Caco-2 (cell line): ENCODE measurements around the gene ARAP1. TPM values are rescaled to one million over a fixed set of nuclear protein-coding genes. Genes with fewer than 3 reads are reported as not detected.

Experiments
- BruUV-seq: library from RNA; stranded (reverse); fragments of 400-500 nt; replicated peaks from 2 replicates; lab custom pipeline; 2021; lab: Mats Ljungman, UMichigan
- CTCF ChIA-PET: fragments of 300-600 bp; sonication (Branson Sonifier 250); formaldehyde crosslinking; loops from one replicate; lab custom pipeline; 2022; ENCODE audit warnings: antibody characterized with exemption; lab: Charles Lee
- POLR2A ChIA-PET: fragments of 300-600 bp; sonication (Branson Sonifier 250); formaldehyde crosslinking; loops from one replicate; lab custom pipeline; 2022; ENCODE audit warnings: antibody characterized with exemption; lab: Charles Lee
- DNase-seq, 2 experiments: peaks; one replicate each; pipeline versions ENCODE4 v3.0.0 to v3.0.0-alpha.2; 2020 to 2022
- H3K27me3 ChIP-seq: replicated peaks from 2 replicates; pipeline ENCODE4 v1.6.0; 2011; ENCODE audit warnings: low read length; ENCODE audit not compliant: control insufficient read depth, insufficient read depth
- H3K36me3 ChIP-seq: 2 replicates; pipeline ENCODE4 v1.5.1; 2011; ENCODE audit warnings: low read length; ENCODE audit not compliant: control insufficient read depth, insufficient read depth
- H3K4me1 ChIP-seq: fragments of 250-450 bp; sonication (Bioruptor Pico); 2 replicates; pipeline ENCODE4 v1.5.1; 2020; ENCODE audit warnings: mild to moderate bottlenecking
- H3K4me3 ChIP-seq: 2 replicates; pipeline ENCODE4 v1.5.1; 2011; ENCODE audit warnings: low read depth, mild to moderate bottlenecking, control low read depth, low read length
- H3K9me3 ChIP-seq: fragments of 250-450 bp; sonication (Bioruptor Pico); 2 replicates; pipeline ENCODE4 v1.5.1; 2020; ENCODE audit warnings: mild to moderate bottlenecking, moderate library complexity
- H3K27ac Mint-ChIP-seq: one replicate; pipeline ENCODE4 v1.8.0; 2022; ENCODE audit warnings: mixed read lengths; ENCODE audit not compliant: unreplicated experiment
- H3K27me3 Mint-ChIP-seq: one replicate; pipeline ENCODE4 v1.8.0; 2022; ENCODE audit warnings: mixed read lengths; ENCODE audit not compliant: insufficient read depth, unreplicated experiment
- H3K36me3 Mint-ChIP-seq: one replicate; pipeline ENCODE4 v1.8.0; 2022; ENCODE audit warnings: mild to moderate bottlenecking, mixed read lengths; ENCODE audit not compliant: insufficient read depth, unreplicated experiment
- H3K4me1 Mint-ChIP-seq: one replicate; pipeline ENCODE4 v1.8.0; 2022; ENCODE audit warnings: low read depth, mixed read lengths; ENCODE audit not compliant: unreplicated experiment
- H3K4me3 Mint-ChIP-seq: one replicate; pipeline ENCODE4 v1.8.0; 2022; ENCODE audit warnings: mild to moderate bottlenecking, moderate library complexity, mixed read lengths; ENCODE audit not compliant: unreplicated experiment
- H3K9me3 Mint-ChIP-seq: one replicate; pipeline ENCODE4 v1.8.0; 2022; ENCODE audit warnings: mixed read lengths; ENCODE audit not compliant: unreplicated experiment
- intact Hi-C: fragments of 100-400 bp; cut with micrococcal nuclease; formaldehyde crosslinking; loops from one replicate; pipeline ENCODE4 v1.10.0; 2022; ENCODE audit not compliant: unreplicated experiment
- total RNA-seq: library from RNA; stranded (reverse); gene quantifications from 2 replicates; pipeline ENCODE4 v1.2.3, GENCODE V29; 2022
- TF ChIP-seq, protein P1 (sequence below), 2 experiments: fragments of 200-600 bp in 1 of 2; IDR thresholded peaks; 1 replicate in 1 of 2; 2 replicates in 1 of 2; pipeline versions ENCODE4 v1.5.1 to v1.8.0; 2011 to 2022; ENCODE audit warnings: antibody characterized with exemption in 1 of 2, control low read depth in 1 of 2, inconsistent platforms in 1 of 2, low read depth in 1 of 2, low read length in 1 of 2, mild to moderate bottlenecking in 1 of 2, moderate library complexity in 1 of 2; ENCODE audit not compliant: insufficient read depth in 1 of 2, severe bottlenecking in 1 of 2, unreplicated experiment in 1 of 2

Gene ARAP1
- total RNA-seq, 1 experiment from 2014 or later, result 87.1 TPM

DNA sequence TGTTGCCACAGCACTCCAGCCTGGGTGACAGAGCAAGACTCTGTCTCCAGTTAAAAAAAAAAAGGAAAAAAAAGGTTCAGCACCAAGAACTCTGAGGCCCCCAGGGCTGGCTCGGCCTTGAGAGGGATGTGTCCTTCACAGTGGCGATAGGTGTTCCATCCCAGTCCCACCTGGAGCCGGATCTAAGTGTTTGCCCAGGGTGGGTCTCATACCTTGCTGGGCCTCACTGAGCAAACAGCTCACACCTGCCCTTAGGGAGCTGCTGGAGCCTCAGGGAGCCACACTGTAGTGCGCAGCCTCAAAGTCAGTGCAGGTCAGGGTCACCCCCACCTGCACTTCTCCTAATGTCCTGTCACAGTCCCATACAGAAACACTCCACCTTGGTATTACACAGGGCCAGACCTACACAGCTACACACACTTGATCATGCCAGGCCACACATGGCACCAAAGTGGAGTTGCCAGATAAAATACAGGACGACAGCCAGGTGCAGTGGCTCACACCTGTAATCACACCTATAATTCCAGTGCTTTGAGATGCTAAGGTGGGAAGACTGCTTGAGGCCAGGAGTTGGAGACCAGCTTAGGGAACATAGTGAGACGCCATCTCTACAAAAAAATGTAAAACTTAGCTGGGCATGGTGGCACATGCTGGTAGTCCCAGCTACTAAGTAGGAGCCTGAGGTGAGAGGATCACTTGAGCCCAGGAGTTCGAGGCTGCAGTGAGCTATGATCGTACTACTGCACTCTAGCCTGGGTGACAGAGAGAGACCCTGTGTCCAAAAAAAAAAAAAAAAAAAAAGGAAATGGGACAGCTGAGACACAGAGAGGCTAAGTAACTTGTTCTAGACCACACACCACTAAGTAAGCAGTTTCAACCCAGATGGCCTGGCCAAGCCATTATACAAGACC lies 34.4 kb upstream of the ARAP1 start:
- intact Hi-C loops, result loop anchor here (1.0 kb wide), 3 partner anchors 8 to 33 kb away; partner anchors contain the start of gene STARD10
- Mint-ChIP-seq H3K4me3 (peak overlapping the region; percentile 50), H3K36me3 (peaks cover 29% of the 10 kb centered on the region), H3K27me3 (no peaks in the 10 kb centered on the region), H3K4me1 (peaks cover 75% of the 10 kb centered on the region), H3K9me3 (no peaks in the 10 kb centered on the region), H3K27ac (peak overlapping the region; percentile 99)
- DNase-seq, result peak; percentile 100
- ChIA-PET POLR2A (interaction anchor here (0.5 to 2.8 kb wide), 18 partner anchors 8 to 761 kb away, joined by 3 to 33 read pairs (median 4); partner anchors contain the start of genes ANAPC15, ARAP1 and STARD10), CTCF (interaction anchor here (0.6 to 2.6 kb wide), 19 partner anchors 8 to 549 kb away, joined by 3 to 32 read pairs (median 5); partner anchors contain the start of genes ARAP1 and FCHSD2)
- Histone ChIP-seq H3K9me3 (no peaks in the 10 kb centered on the region), H3K4me1 (peaks cover 81% of the 10 kb centered on the region), H3K36me3 (0 out of 2 replicates have a peak, but pooled peaks cover 2% of the 10 kb centered on the region), H3K27me3 (no peaks in the 10 kb centered on the region), H3K4me3 (no peak overlapping the region)
- TSS peak; percentile 55 for BruUV-seq
- TF ChIP-seq, protein P1, sequence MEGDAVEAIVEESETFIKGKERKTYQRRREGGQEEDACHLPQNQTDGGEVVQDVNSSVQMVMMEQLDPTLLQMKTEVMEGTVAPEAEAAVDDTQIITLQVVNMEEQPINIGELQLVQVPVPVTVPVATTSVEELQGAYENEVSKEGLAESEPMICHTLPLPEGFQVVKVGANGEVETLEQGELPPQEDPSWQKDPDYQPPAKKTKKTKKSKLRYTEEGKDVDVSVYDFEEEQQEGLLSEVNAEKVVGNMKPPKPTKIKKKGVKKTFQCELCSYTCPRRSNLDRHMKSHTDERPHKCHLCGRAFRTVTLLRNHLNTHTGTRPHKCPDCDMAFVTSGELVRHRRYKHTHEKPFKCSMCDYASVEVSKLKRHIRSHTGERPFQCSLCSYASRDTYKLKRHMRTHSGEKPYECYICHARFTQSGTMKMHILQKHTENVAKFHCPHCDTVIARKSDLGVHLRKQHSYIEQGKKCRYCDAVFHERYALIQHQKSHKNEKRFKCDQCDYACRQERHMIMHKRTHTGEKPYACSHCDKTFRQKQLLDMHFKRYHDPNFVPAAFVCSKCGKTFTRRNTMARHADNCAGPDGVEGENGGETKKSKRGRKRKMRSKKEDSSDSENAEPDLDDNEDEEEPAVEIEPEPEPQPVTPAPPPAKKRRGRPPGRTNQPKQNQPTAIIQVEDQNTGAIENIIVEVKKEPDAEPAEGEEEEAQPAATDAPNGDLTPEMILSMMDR (IDR thresholded peaks at IDR 0.05; ENCODE audit: insufficient read depth in 1 of 2, low read depth in 1 of 2, low read length in 1 of 2, severe bottlenecking in 1 of 2, unreplicated experiment in 1 of 2), result peak; percentile 5 to 20

DNA sequence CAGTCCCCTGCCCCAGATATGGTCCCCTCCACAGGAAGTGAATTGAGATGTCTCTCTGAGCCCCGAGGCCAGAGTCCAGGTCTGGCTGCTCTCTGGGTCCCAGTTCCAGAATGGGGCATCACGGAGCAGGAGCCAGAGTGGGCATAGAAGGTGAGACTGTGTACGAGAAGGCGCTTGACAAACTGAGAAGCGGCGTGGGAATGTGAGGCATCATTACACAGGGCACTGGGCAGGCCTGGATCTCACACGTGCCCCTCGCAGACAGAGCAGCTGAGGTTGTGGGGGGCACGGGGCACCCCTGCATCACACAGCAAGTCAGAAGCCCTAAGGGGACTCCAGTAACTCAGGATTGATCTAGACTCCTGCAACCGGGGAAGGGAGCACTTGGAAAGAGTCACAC lies 32.5 kb upstream of the ARAP1 start:
- Histone ChIP-seq H3K27me3 (no peaks in the 10 kb centered on the region), H3K4me3 (no peak overlapping the region), H3K36me3 (peaks cover 11% of the 10 kb centered on the region), H3K9me3 (no peaks in the 10 kb centered on the region), H3K4me1 (peaks cover 85% of the 10 kb centered on the region)
- H3K27ac Mint-ChIP-seq, result peak overlapping the region; percentile 99
- DNase-seq, result no peak
- ChIA-PET CTCF (no interaction called here), POLR2A (no interaction called here)
- peak overlapping the region; percentile 48 for H3K4me3 Mint-ChIP-seq
- intact Hi-C loops, result no loop called here
- H3K4me1 Mint-ChIP-seq, result peaks cover 73% of the 10 kb centered on the region
- BruUV-seq, result no TSS peak
- TF ChIP-seq, protein P1 (IDR thresholded peaks at IDR 0.05; ENCODE audit: insufficient read depth in 1 of 2, low read depth in 1 of 2, low read length in 1 of 2, severe bottlenecking in 1 of 2, unreplicated experiment in 1 of 2), result no peak
- H3K36me3 Mint-ChIP-seq, result peaks cover 38% of the 10 kb centered on the region
- H3K27me3 Mint-ChIP-seq, result no peaks in the 10 kb centered on the region
- no peaks in the 10 kb centered on the region for H3K9me3 Mint-ChIP-seq

GRCh38 chr11:72783144-72783905 lies 31.1 kb upstream of the ARAP1 start:
- H3K27me3 Mint-ChIP-seq, result no peaks in the 10 kb centered on the region
- Histone ChIP-seq H3K27me3 (no peaks in the 10 kb centered on the region), H3K36me3 (peaks cover 15% of the 10 kb centered on the region), H3K4me1 (peaks cover 85% of the 10 kb centered on the region), H3K9me3 (no peaks in the 10 kb centered on the region), H3K4me3 (no peak overlapping the region)
- peak overlapping the region; percentile 99 for H3K27ac Mint-ChIP-seq
- POLR2A ChIA-PET, result interaction anchor here (0.5 to 1.3 kb wide), 2 partner anchors 8 to 15 kb away, joined by 5 to 7 read pairs; no protein-coding TSS in a partner anchor
- CTCF ChIA-PET, result interaction anchor here (0.6 to 7.9 kb wide), 3 partner anchors 10 to 30 kb away, joined by 3 to 74 read pairs (median 12); partner anchors contain the start of gene STARD10
- no TSS peak for BruUV-seq
- intact Hi-C loops, result no loop called here
- no peak for DNase-seq
- peak overlapping the region; percentile 74 for H3K4me3 Mint-ChIP-seq
- no peaks in the 10 kb centered on the region for H3K9me3 Mint-ChIP-seq
- TF ChIP-seq, protein P1 (IDR thresholded peaks at IDR 0.05; ENCODE audit: insufficient read depth in 1 of 2, low read depth in 1 of 2, low read length in 1 of 2, severe bottlenecking in 1 of 2, unreplicated experiment in 1 of 2), result no peak
- peaks cover 50% of the 10 kb centered on the region for H3K36me3 Mint-ChIP-seq
- peaks cover 72% of the 10 kb centered on the region for H3K4me1 Mint-ChIP-seq
